ENCODE results near the gene CYP1A2.

GRCh38 chr15:74788683-74789151, 40.1 kb downstream of the CYP1A2 start:
- TF ChIP-seq TBP (CRISPR knock-in tag; IDR thresholded peaks at IDR 0.05) (no peak), NFYB (CRISPR knock-in tag; IDR thresholded peaks at IDR 0.05) (no peak), CTCF (CRISPR knock-in tag; IDR thresholded peaks at IDR 0.05) (no peak), ESRRA (CRISPR knock-in tag; IDR thresholded peaks at IDR 0.05; ENCODE audit: low read depth) (no peak), SKI (IDR thresholded peaks at IDR 0.05; ENCODE audit: partially characterized antibody) (no peak), NR2F2 (IDR thresholded peaks at IDR 0.05; ENCODE audit: borderline replicate concordance, low read depth) (no peak), TCF7L2 (IDR thresholded peaks at IDR 0.05; ENCODE audit: low read depth, low read length) (no peak), ZKSCAN1 (IDR thresholded peaks at IDR 0.05; ENCODE audit: low read length) (no peak), ZNF597 (CRISPR knock-in tag; IDR thresholded peaks at IDR 0.05) (no peak), POLR2A (IDR thresholded peaks at IDR 0.05; ENCODE audit: insufficient read depth in 1 of 2, low read depth in 2 of 2, low read length in 2 of 2) (no peak), EZH2 (conservative IDR thresholded peaks at IDR 0.05; ENCODE audit: low read depth, low read length) (no peak), ZNF431 (CRISPR knock-in tag; IDR thresholded peaks at IDR 0.05; ENCODE audit: borderline replicate concordance, low read depth) (no peak)
